Type B pancreatic cell (in vitro differentiated cells): ENCODE measurements around the gene PIGS. TPM values are rescaled to one million over a fixed set of nuclear protein-coding genes. Genes with fewer than 3 reads are reported as not detected.
A peak's percentile ranks its signal among the peaks of the same experiment; 100 is the strongest.

Source experiments
- DNase-seq: peaks from one replicate; pipeline ENCODE4 v3.0.0; 2021; ENCODE audit warnings: mixed read lengths; ENCODE audit not compliant: unreplicated experiment; ENCODE audit errors: extremely low spot score
- H3K27ac Mint-ChIP-seq: 2 replicates; pipeline ENCODE4 v1.8.0; 2021; ENCODE audit warnings: mild to moderate bottlenecking, mixed read lengths
- H3K27me3 Mint-ChIP-seq: 2 replicates; pipeline ENCODE4 v1.8.0; 2021; ENCODE audit warnings: mixed read lengths
- H3K36me3 Mint-ChIP-seq: 2 replicates; pipeline ENCODE4 v1.8.0; 2021; ENCODE audit warnings: mixed read lengths
- H3K4me1 Mint-ChIP-seq: one replicate; pipeline ENCODE4 v1.8.0; 2021; ENCODE audit warnings: mixed read lengths; ENCODE audit not compliant: unreplicated experiment
- H3K4me3 Mint-ChIP-seq: 2 replicates; pipeline ENCODE4 v1.8.0; 2021; ENCODE audit warnings: mild to moderate bottlenecking, mixed read lengths
- H3K9me3 Mint-ChIP-seq: 2 replicates; pipeline ENCODE4 v1.8.0; 2021; ENCODE audit warnings: mixed read lengths
- CTCF ChIP-seq: fragments of 200-600 bp; sonication (generic); conservative IDR thresholded peaks from 2 replicates; pipeline ENCODE4 v1.5.0; 2021; ENCODE audit warnings: antibody characterized with exemption, mild to moderate bottlenecking
- total RNA-seq: library from RNA; stranded (reverse); gene quantifications from 2 replicates; pipeline ENCODE4 v1.2.1, GENCODE V29; 2021; ENCODE audit warnings: low replicate concordance

Gene PIGS
- total RNA-seq, 1 donor from 2014 or later = 75.0 TPM

DNA sequence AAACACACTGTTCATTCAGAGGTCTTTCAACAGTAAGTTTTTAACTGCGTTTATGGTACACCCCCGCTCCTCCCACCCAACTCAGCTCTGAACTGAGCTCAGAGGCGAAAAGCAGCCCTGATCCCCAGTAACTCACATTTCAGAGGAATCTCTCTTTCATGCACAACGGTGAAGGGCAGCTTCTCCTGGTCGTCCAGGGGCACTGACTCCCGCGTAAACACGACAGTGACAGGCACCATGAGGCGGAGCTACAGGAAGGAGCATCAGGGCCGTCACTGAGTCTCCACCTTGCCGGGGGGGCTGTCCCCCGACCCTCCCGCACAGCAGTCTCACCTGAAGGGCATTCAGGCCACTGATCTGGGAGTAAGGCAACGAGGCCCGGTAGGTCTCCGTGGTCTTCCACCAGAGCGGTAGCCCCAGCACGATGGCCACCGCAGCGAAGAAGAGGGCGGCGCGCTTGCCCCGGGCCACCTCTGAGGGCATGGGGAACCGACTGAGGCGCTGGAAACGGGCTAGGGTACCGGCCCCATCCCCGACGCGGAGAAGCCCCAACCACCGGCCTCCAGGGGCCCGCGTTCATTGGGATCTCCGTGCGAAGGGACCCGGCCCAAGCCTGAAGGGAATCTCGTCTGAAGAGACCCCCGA lies 486 bp downstream of the PIGS start:
- no peak for DNase-seq
- Mint-ChIP-seq H3K36me3 (peaks cover 17% of the 10 kb centered on the region), H3K27ac (peak overlapping the region; percentile 91), H3K27me3 (no peaks in the 10 kb centered on the region), H3K4me3 (peak overlapping the region; percentile 96), H3K9me3 (no peaks in the 10 kb centered on the region), H3K4me1 (peaks cover 26% of the 10 kb centered on the region)
- TF ChIP-seq CTCF = no peak

GRCh38 chr17:28569446-28569845 lies 1.9 kb downstream of the PIGS start:
- no peak for TF ChIP-seq CTCF
- no peak overlapping the region for H3K27ac Mint-ChIP-seq
- no peaks in the 10 kb centered on the region for H3K9me3 Mint-ChIP-seq
- DNase-seq = no peak
- no peaks in the 10 kb centered on the region for H3K27me3 Mint-ChIP-seq
- H3K4me3 Mint-ChIP-seq = peak overlapping the region; percentile 96
- peaks cover 26% of the 10 kb centered on the region for H3K4me1 Mint-ChIP-seq
- H3K36me3 Mint-ChIP-seq = peaks cover 19% of the 10 kb centered on the region

- Mint-ChIP-seq H3K36me3 (peaks cover 19% of the 10 kb centered on the region), H3K27ac (peak overlapping the region; percentile 12), H3K27me3 (no peaks in the 10 kb centered on the region), H3K9me3 (no peaks in the 10 kb centered on the region), H3K4me3 (peak overlapping the region; percentile 29), H3K4me1 (peaks cover 26% of the 10 kb centered on the region)
- DNase-seq = no peak
- no peak for TF ChIP-seq CTCF
These were observed 3.7 kb downstream of the PIGS start for GRCh38 chr17:28567604-28568003.

- no peak for TF ChIP-seq CTCF
- H3K9me3 Mint-ChIP-seq = no peaks in the 10 kb centered on the region
- H3K36me3 Mint-ChIP-seq = peaks cover 25% of the 10 kb centered on the region
- H3K27ac Mint-ChIP-seq = no peak overlapping the region
- H3K4me1 Mint-ChIP-seq = peaks cover 5% of the 10 kb centered on the region
- H3K27me3 Mint-ChIP-seq = no peaks in the 10 kb centered on the region
- DNase-seq = no peak
- no peak overlapping the region for H3K4me3 Mint-ChIP-seq
These were observed 7.8 kb downstream of the PIGS start for GRCh38 chr17:28563475-28563874.

- Mint-ChIP-seq H3K27ac (no peak overlapping the region), H3K36me3 (peaks cover 33% of the 10 kb centered on the region), H3K4me3 (peak overlapping the region; percentile 49), H3K27me3 (no peaks in the 10 kb centered on the region), H3K4me1 (peaks cover 19% of the 10 kb centered on the region), H3K9me3 (no peaks in the 10 kb centered on the region)
- no peak for DNase-seq
- TF ChIP-seq CTCF = no peak
These were observed 16.3 kb downstream of the PIGS start for GRCh38 chr17:28555022-28555421.

- H3K36me3 Mint-ChIP-seq = peaks cover 29% of the 10 kb centered on the region
- no peak for DNase-seq
- no peaks in the 10 kb centered on the region for H3K27me3 Mint-ChIP-seq
- TF ChIP-seq CTCF = no peak
- peaks cover 21% of the 10 kb centered on the region for H3K4me1 Mint-ChIP-seq
- H3K27ac Mint-ChIP-seq = no peak overlapping the region
- H3K4me3 Mint-ChIP-seq = no peak overlapping the region
- no peaks in the 10 kb centered on the region for H3K9me3 Mint-ChIP-seq
These were observed 16.8 kb downstream of the PIGS start for GRCh38 chr17:28554565-28554964.
